Activated naive CD8-positive, alpha-beta T cell (primary cell): ENCODE measurements around the gene C13orf42.
"Not testable (repeated sequence)": the region's sequence is repeated elsewhere in the genome, so short reads cannot be mapped to it uniquely, and the experiment has no call there.

Experiments used
- H3K27ac Mint-ChIP-seq: one replicate; pipeline ENCODE4 v1.8.0; 2021; ENCODE audit warnings: mixed read lengths
- H3K27me3 Mint-ChIP-seq: one replicate; pipeline ENCODE4 v1.8.0; 2021; ENCODE audit warnings: mixed read lengths
- H3K36me3 Mint-ChIP-seq: one replicate; pipeline ENCODE4 v1.8.0; 2021; ENCODE audit warnings: mixed read lengths
- H3K4me1 Mint-ChIP-seq: one replicate; pipeline ENCODE4 v1.8.0; 2021; ENCODE audit warnings: low read depth, mixed read lengths
- H3K4me3 Mint-ChIP-seq: one replicate; pipeline ENCODE4 v1.8.0; 2021; ENCODE audit warnings: mild to moderate bottlenecking, mixed read lengths
- H3K9me3 Mint-ChIP-seq: one replicate; pipeline ENCODE4 v1.8.0; 2021; ENCODE audit warnings: low read depth, mixed read lengths

C13orf42 gene

DNA sequence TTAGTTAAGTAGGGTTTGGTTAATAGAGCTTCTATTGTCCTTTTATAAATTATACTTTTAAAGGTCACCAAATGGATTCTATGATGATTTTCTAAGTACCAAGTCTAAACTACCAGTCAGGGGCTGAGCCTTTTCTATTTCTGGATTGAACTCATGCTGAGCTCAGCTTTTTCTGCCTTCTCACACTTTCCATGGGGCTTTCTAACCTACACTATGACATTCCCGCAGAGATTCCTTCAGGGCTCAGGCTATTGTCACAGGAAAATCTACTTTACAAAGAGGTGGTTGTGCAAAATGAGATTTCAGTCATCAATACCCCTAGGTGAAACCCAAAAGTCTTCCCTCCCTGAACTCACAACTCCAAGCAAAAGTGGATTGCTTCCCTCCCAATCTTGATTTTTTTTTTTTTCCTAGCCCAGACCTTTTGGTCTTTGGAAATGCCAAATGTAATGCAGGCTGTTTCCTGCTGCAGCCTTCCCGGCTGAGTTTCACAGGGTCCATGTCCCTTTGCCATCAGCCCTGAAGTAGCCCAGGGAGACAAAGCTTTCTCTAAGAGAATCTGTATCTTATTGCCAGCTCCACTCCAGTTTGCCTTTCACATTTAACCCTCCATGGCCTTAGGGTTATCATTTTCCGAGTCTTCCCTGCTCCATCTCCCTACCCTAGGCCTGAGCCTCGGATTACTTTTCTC is 13.6 kb downstream of the C13orf42 start:
- Mint-ChIP-seq H3K27ac (no peak overlapping the region), H3K4me3 (no peak overlapping the region), H3K36me3 (no peaks in the 10 kb centered on the region), H3K27me3 (peaks cover 8% of the 10 kb centered on the region), H3K9me3 (no peaks in the 10 kb centered on the region), H3K4me1 (no peaks in the 10 kb centered on the region)

DNA sequence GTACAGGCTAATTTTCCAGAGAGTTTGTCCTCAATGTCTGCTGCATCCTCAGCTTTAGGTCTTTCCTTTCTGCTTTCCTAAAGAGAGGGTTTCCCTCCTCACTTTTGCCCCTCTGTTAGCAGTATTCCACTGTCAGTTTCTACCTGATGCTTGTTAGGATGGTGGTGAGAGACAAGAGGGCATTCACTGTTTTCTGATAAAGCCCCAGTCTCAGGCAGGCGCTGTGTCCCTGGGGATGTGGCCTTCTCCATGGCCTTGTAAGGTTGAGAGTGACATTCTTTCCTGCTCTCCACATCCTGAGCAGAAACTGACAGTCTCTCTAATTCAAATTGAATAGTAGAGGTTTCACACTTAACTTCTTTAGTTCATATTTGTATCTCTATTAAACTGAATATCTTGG is 14.9 kb downstream of the C13orf42 start:
- Mint-ChIP-seq H3K27ac (no peak overlapping the region), H3K4me3 (no peak overlapping the region), H3K36me3 (no peaks in the 10 kb centered on the region), H3K9me3 (no peaks in the 10 kb centered on the region), H3K4me1 (no peaks in the 10 kb centered on the region), H3K27me3 (peaks cover 4% of the 10 kb centered on the region)

DNA sequence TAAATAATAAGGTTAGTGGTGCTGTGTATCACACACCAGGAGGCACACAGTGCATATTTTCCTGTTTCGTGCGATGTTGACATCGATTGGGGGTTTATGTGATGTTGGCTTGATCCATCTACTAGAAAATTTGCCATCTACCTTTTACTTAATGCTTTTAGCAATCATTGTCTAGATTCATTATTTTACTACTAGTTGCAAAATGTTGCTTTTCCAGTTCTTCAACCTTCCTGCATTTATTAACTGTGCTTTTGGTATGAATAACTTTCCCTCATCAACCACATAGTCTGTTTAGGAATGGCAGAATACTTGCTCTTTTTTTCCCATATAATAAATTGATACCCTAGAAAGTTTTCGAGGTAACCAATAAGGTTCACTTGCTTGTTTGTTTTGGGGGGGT is 17.5 kb downstream of the C13orf42 start:
- H3K9me3 Mint-ChIP-seq = no peaks in the 10 kb centered on the region
- H3K4me1 Mint-ChIP-seq = no peaks in the 10 kb centered on the region
- no peak overlapping the region for H3K27ac Mint-ChIP-seq
- no peak overlapping the region for H3K4me3 Mint-ChIP-seq
- peaks cover 2% of the 10 kb centered on the region for H3K27me3 Mint-ChIP-seq
- no peaks in the 10 kb centered on the region for H3K36me3 Mint-ChIP-seq

DNA sequence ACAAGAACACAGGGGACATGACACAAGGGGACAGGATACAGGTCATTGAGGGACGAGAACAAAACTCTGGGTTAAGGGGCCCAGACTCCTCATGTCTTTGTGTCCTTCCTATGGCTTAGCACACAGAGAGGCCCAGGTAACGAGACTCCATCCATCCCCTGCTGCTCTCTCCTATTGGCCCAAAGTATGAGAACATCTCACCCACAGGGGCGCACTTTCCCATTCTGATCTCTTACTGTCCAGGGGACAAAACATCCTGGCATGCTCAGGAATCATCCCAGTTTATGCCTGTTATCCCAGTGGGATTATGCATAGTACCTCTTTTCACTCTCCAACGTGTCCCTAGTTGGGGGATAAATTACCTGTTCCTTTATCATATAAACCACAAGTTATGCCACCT is 19.2 kb downstream of the C13orf42 start:
- Mint-ChIP-seq H3K4me1 (no peaks in the 10 kb centered on the region), H3K27ac (no peak overlapping the region), H3K4me3 (no peak overlapping the region), H3K36me3 (no peaks in the 10 kb centered on the region), H3K9me3 (no peaks in the 10 kb centered on the region), H3K27me3 (no peaks in the 10 kb centered on the region)

DNA sequence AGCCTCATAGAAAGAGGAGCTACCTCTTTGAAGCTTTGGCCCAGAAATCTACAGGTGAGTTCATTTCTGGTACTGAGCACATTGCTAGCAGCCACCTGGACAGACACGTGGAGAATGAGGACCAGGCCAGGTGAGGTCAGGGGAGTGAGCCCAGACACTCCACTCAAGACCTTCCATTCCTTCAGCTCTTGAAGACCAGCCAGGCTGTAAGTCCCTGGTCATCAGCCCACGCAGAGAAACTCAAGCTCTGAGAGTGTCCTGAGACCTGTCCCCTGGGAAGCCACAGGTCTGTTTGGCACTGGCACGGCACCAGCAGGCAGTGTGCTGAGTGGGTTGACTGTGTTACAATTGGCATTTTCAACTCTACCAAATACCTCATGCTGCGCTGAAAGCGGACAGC is 27.4 kb downstream of the C13orf42 start:
- no peaks in the 10 kb centered on the region for H3K27me3 Mint-ChIP-seq
- H3K4me1 Mint-ChIP-seq = peaks cover 5% of the 10 kb centered on the region
- H3K4me3 Mint-ChIP-seq = no peak overlapping the region
- H3K9me3 Mint-ChIP-seq = no peaks in the 10 kb centered on the region
- H3K36me3 Mint-ChIP-seq = no peaks in the 10 kb centered on the region
- H3K27ac Mint-ChIP-seq = no peak overlapping the region

DNA sequence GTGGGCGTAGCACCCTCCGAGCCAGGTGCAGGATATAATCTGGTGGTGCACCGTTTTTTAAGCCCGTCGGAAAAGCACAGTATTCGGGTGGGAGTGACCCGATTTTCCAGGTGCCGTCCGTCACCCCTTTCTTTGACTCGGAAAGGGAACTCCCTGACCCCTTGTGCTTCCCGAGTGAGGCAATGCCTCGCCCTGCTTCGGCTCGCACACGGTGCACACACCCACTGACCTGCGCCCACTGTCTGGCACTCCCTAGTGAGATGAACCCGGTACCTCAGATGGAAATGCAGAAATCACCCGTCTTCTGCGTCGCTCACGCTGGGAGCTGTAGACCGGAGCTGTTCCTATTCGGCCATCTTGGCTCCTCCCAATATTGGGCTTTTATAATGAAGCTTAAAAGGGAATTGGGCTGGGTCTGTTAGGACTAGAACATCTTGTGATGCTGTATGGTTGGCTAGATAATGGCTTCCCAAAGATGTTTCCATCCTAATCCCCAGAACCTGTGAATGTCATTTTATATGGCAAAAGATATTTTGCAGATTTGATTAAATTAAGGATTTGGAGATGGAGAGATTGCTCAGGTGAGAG is 30.5 kb downstream of the C13orf42 start:
- H3K4me3 Mint-ChIP-seq, H3K36me3 Mint-ChIP-seq, H3K27me3 Mint-ChIP-seq, H3K27ac Mint-ChIP-seq, H3K4me1 Mint-ChIP-seq, H3K9me3 Mint-ChIP-seq: not testable (repeated sequence)

DNA sequence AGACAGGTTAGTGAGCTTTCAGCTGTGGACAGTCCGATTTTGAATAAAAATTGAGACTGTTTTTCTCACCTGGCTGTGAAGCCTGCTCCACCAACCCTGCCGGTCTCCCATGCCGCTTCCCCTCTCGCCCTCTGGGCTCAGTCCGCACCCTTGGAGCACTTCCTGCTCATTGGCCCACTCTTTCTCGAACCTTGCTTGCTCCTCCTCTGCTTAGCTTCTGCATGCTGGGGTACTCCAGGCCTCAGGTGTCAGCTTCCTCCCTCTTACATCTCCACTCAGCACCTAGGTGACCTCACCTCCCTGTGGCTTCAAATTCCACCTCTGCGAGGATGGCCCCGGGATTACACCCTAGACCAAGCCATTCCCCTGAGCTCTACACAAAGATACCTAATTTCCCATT is 39.6 kb downstream of the C13orf42 start:
- Mint-ChIP-seq H3K27ac (no peak overlapping the region), H3K4me3 (no peak overlapping the region), H3K27me3 (peaks cover 4% of the 10 kb centered on the region), H3K9me3 (no peaks in the 10 kb centered on the region), H3K36me3 (no peaks in the 10 kb centered on the region), H3K4me1 (peaks cover 5% of the 10 kb centered on the region)

DNA sequence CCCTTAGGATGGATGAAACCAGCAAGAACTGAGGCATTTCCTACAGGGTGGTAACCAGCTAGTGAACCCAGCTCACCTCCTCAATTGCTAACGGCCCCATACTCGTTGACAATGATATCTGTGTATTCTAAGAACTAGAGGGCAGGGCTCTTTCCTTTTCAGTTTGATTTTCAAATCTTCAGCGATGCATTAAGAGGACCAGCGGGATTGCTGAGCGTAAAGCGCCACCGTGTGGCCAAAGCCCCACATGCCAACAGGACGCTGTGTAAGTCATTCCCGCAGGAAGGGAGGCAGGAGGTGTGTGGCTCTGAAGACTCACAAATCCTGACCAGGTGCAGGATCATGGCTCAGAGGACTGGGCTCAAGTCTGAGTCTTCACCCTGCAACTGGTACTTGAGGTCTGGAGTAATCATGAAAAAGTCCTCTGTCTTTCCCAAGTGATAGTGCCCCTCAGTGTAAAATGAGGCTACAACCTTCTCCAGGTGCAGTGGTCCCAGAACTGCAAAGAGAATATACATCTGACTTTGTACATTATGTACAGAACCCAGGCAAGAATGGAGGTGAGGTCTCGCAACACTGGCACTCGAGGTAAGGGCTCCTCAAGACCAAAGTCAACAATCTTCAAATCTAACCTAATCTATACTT is 40.9 kb downstream of the C13orf42 start:
- no peaks in the 10 kb centered on the region for H3K9me3 Mint-ChIP-seq
- peaks cover 5% of the 10 kb centered on the region for H3K4me1 Mint-ChIP-seq
- H3K27me3 Mint-ChIP-seq = peaks cover 7% of the 10 kb centered on the region
- no peaks in the 10 kb centered on the region for H3K36me3 Mint-ChIP-seq
- no peak overlapping the region for H3K27ac Mint-ChIP-seq
- no peak overlapping the region for H3K4me3 Mint-ChIP-seq

DNA sequence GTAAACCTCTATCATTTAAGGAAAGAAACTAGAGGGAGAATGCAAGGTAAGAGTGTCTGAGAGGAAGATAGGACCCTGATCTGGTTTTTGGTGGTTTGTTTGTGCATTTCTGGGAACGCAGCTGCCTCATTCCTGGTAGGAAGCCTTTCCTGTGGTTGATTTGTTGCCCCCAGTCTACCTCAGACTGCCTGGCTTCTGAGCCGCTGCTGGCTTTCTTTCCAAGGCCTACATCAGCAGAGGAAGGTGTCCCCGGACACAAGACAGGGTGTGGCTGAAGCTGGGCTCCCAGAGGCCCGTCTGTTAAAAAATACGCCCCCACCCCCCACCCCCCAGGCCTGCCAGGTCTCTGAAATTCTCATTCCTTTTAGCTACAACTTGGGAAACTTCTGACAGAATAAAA is 42.6 kb downstream of the C13orf42 start:
- no peak overlapping the region for H3K4me3 Mint-ChIP-seq
- peaks cover 11% of the 10 kb centered on the region for H3K27me3 Mint-ChIP-seq
- no peaks in the 10 kb centered on the region for H3K9me3 Mint-ChIP-seq
- H3K4me1 Mint-ChIP-seq = peaks cover 5% of the 10 kb centered on the region
- no peaks in the 10 kb centered on the region for H3K36me3 Mint-ChIP-seq
- no peak overlapping the region for H3K27ac Mint-ChIP-seq

DNA sequence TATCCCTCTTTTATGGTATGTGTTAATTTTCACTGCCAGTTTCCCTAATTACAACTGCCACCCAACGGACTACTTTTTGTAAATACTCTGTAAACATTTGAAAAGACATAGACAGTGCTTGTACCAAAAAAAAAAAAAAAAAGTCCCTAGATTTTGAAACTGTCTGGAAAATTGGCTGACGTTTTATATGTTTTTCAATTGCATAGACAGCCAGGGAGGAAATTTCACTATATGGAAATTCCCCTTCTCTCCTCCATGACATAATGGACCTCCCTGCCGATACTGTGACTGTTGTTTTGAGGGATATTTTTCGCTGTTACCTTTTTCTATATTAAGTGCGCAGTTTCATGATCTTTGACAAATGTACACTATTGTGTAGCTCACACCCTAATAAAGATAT is 43.4 kb downstream of the C13orf42 start:
- Mint-ChIP-seq H3K4me3 (no peak overlapping the region), H3K27ac (no peak overlapping the region), H3K36me3 (no peaks in the 10 kb centered on the region)

DNA sequence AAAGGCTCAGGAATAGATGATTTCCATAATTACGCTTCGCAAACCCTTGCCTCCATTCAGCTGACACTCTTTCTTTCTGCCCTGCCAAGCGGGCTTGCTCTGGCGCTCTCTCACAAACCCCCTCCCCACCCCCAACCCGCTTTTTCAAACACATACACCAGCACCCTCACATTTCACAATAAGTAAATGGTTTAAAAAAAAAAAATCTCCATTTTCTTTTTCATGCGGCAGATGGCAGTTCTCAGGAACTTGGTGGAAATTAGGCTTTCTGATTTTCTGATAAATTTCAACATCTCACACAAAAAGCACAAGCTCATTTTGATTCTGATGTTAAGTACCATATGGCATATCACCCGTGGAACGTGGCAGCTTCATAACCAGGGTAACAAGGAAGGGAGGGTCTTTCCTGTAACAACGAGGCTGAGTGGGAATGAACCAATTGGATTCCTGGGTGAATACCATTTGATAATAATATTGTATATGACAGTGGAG is 43.8 kb downstream of the C13orf42 start:
- H3K27me3 Mint-ChIP-seq = peaks cover 11% of the 10 kb centered on the region
- H3K9me3 Mint-ChIP-seq = no peaks in the 10 kb centered on the region
- no peak overlapping the region for H3K4me3 Mint-ChIP-seq
- H3K4me1 Mint-ChIP-seq = peaks cover 5% of the 10 kb centered on the region
- H3K36me3 Mint-ChIP-seq = no peaks in the 10 kb centered on the region
- H3K27ac Mint-ChIP-seq = no peak overlapping the region

More for the DNA sequence above, 43.4 kb downstream of the C13orf42 start:
- H3K27me3 Mint-ChIP-seq = peaks cover 11% of the 10 kb centered on the region
- H3K9me3 Mint-ChIP-seq = no peaks in the 10 kb centered on the region
- H3K4me1 Mint-ChIP-seq = peaks cover 5% of the 10 kb centered on the region

DNA sequence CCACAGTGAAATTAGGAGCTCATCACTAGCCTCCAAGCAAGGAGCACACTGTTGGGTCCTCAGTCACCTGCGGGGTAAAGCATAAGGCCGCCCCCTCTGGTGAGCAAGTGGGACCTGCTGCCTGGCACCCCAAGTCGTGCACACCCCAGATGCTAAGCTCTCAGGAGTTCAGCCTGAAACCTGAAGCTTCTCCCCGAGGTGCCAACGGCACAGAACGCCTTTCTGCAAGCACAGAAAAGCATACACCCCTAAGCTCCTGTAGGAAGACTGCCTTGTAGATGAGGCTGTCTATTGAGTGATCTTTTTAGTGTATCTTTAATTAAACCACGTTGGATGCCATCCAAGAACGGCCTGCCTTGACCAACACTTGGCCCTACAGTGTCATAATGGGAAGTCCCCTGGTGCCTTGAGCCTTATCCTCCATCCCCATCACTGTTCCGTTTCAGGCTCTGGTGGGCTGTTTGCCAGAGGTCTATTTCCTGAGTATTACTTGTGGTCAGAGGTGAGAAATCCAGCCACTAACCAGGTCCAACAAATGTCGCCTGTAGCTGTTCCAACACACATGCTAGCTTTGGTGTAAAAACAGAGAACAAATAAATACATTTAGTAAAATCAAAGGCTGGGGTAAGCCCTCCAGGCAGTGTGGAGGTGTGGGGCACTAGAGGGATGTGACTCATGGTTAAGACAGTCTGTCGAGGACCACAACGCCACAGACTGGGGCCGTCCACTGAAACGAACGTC is 44.8 kb downstream of the C13orf42 start:
- Mint-ChIP-seq H3K27me3 (peaks cover 11% of the 10 kb centered on the region), H3K27ac (no peak overlapping the region), H3K36me3 (no peaks in the 10 kb centered on the region), H3K9me3 (no peaks in the 10 kb centered on the region), H3K4me3 (no peak overlapping the region), H3K4me1 (peaks cover 5% of the 10 kb centered on the region)

DNA sequence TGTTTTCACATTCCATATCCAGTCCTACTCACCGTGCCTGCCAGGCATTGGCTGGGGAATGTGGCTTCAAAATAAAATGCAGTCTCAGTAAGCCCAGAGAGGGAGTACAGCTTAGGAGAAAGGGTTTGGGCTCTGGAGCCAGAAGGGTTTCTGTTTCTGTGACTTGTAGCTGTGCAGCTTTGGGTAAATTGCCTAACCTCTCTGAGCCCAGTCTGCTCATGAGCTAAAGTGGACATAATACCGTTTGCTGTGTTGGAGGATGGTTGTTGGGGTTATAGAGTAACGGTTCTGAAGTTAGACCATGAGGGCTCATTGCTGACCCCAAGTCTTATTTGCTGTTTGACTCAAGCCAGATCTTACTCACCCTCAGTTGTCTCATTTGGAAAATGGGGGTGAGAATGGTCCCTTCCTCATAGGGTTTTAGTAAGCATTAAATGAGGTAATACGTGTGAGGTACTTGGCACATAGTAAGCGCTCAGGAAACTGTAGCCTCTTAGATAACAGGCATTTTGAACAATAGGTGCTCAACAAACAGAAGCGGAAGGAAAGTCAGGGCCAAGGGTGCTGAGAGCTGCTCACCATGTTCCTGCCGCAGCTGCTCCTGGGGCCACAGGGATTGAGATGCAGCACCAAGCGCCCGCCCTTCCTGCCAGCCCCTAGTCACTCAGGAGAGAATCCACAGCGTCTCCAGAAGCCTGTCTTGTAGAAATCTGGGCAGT is 45.5 kb downstream of the C13orf42 start:
- Mint-ChIP-seq H3K27me3 (peaks cover 11% of the 10 kb centered on the region), H3K4me3 (no peak overlapping the region), H3K9me3 (no peaks in the 10 kb centered on the region), H3K36me3 (no peaks in the 10 kb centered on the region), H3K27ac (no peak overlapping the region), H3K4me1 (peaks cover 5% of the 10 kb centered on the region)

DNA sequence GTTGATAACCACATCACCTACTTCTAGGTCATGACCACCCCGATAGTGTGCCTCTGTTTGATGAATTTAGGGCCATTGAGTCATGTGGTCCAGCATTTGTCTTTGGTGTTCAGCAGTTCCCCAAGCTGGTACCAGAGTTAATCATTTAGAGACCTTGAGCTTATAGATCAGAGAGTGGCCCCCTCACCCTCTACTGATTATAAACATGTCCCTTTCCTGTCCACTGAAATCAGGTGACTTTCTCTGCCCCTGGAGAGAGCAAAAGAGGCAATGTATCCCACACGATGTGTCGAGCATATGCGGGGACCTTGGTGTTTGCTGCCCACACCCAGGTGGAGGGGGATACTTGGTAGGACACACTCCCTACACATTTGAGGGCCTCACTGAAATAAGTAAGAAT is 46.3 kb downstream of the C13orf42 start:
- Mint-ChIP-seq H3K4me1 (peaks cover under 1% of the 10 kb centered on the region), H3K36me3 (no peaks in the 10 kb centered on the region), H3K9me3 (no peaks in the 10 kb centered on the region), H3K27me3 (peaks cover 11% of the 10 kb centered on the region), H3K27ac (no peak overlapping the region), H3K4me3 (no peak overlapping the region)
